ENCODE measurements around the gene PTPN4.

PTPN4 gene

DNA sequence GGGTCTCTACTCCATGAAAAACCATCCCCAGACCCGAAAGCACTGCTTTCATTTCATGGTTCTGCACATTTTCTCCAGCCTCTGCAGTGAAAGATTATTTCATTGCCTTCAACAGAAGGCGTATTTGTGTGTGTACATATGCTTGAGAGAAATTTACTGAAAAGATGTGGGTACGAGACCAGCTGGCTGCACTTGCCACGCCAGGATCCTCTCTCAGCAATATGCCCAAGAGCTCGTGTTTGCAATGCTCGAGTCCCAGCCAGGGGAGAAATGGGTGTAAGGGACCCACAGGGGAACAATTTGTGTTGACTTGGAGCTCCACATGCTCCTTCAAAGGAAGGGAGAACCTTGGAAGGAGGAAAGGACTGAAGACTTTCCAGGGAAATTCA lies 43.4 kb upstream of the PTPN4 start:
- Histone ChIP-seq H3K36me3 (ENCODE audit: insufficient read depth, low read length) (no peaks in the 10 kb centered on the region), H3K9me3 (ENCODE audit: insufficient read depth, low read depth, low read length) (no peaks in the 10 kb centered on the region), H3K9me2 (replicated peaks; ENCODE audit: low read depth, low read length) (no peaks in the 10 kb centered on the region), H3K79me2 (ENCODE audit: insufficient read depth, low read length) (no peaks in the 10 kb centered on the region), H3F3A (ENCODE audit: low read depth) (no peaks in the 10 kb centered on the region), H3K9ac (ENCODE audit: low read depth, low read length, poor library complexity, severe bottlenecking) (no peak overlapping the region), H2AFZ (ENCODE audit: low read length) (no peak overlapping the region), H3K4me2 (ENCODE audit: low read depth, low read length, poor library complexity, severe bottlenecking) (no peak overlapping the region), H3K4me3 (ENCODE audit: low read length, poor library complexity, severe bottlenecking) (no peak overlapping the region), H3K27me3 (ENCODE audit: insufficient read depth, low read length, poor library complexity, severe bottlenecking) (no peaks in the 10 kb centered on the region), H3K4me1 (ENCODE audit: insufficient read depth, low read length, poor library complexity, severe bottlenecking) (no peaks in the 10 kb centered on the region), H4K20me1 (ENCODE audit: insufficient read depth, low read length, poor library complexity, severe bottlenecking) (no peaks in the 10 kb centered on the region)
- TF ChIP-seq EZH2phosphoT487 (IDR thresholded peaks at IDR 0.05; ENCODE audit: borderline replicate concordance) = no peak

DNA sequence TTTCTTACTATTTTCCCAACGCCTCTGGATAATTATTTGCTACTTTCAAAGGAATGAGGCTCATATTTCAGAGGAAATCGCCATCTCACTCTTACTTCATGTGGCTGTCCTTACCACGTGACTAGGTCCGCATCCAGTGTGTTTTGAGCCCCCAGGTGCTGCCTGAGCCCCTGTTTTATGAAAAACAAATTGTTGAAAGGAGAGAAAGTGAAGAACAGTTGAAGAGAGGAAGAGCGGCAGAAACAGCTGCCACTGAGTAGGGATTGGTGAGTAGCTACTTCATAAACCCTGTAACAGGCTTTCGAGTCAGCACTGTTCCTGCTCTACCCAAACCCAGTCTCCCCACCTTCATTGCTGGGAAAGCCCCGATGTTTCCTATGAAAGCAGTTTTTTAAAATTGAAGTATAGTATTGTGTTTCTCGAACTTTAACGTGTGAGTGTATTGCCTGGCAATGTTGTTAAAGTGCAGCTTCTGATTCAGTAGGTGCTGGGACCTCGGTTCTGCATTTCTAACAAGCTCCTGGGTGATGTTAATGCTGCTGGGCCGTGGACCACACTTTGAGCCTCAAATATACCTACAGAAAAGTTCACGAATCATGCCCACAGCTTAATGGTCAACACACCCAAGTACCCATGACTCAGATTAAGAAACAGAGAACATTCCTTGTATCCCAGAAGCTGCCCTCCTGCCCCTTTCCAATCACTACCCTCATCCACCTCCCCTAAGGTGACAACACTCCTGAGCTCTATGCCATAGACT lies 41.0 kb upstream of the PTPN4 start:
- no peak overlapping the region for H3K9ac ChIP-seq (ENCODE audit: low read depth, low read length, poor library complexity, severe bottlenecking)
- H3K9me3 ChIP-seq (ENCODE audit: insufficient read depth, low read depth, low read length) = no peaks in the 10 kb centered on the region
- TF ChIP-seq EZH2phosphoT487 (IDR thresholded peaks at IDR 0.05; ENCODE audit: borderline replicate concordance) = no peak
- TF ChIP-seq, protein P1, sequence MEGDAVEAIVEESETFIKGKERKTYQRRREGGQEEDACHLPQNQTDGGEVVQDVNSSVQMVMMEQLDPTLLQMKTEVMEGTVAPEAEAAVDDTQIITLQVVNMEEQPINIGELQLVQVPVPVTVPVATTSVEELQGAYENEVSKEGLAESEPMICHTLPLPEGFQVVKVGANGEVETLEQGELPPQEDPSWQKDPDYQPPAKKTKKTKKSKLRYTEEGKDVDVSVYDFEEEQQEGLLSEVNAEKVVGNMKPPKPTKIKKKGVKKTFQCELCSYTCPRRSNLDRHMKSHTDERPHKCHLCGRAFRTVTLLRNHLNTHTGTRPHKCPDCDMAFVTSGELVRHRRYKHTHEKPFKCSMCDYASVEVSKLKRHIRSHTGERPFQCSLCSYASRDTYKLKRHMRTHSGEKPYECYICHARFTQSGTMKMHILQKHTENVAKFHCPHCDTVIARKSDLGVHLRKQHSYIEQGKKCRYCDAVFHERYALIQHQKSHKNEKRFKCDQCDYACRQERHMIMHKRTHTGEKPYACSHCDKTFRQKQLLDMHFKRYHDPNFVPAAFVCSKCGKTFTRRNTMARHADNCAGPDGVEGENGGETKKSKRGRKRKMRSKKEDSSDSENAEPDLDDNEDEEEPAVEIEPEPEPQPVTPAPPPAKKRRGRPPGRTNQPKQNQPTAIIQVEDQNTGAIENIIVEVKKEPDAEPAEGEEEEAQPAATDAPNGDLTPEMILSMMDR (conservative IDR thresholded peaks at IDR 0.05; ENCODE audit: low read length) = no peak
- H3K4me2 ChIP-seq (ENCODE audit: low read depth, low read length, poor library complexity, severe bottlenecking) = no peak overlapping the region
- H3K9me2 ChIP-seq (replicated peaks; ENCODE audit: low read depth, low read length) = no peaks in the 10 kb centered on the region
- no peaks in the 10 kb centered on the region for H4K20me1 ChIP-seq (ENCODE audit: insufficient read depth, low read length, poor library complexity, severe bottlenecking)
- H3K27me3 ChIP-seq (ENCODE audit: insufficient read depth, low read length, poor library complexity, severe bottlenecking) = no peaks in the 10 kb centered on the region
- no peaks in the 10 kb centered on the region for H3K4me1 ChIP-seq (ENCODE audit: insufficient read depth, low read length, poor library complexity, severe bottlenecking)
- H2AFZ ChIP-seq (ENCODE audit: low read length) = no peak overlapping the region
- H3F3A ChIP-seq (ENCODE audit: low read depth) = no peaks in the 10 kb centered on the region
- H3K36me3 ChIP-seq (ENCODE audit: insufficient read depth, low read length) = no peaks in the 10 kb centered on the region
- no peaks in the 10 kb centered on the region for H3K79me2 ChIP-seq (ENCODE audit: insufficient read depth, low read length)
- no peak overlapping the region for H3K4me3 ChIP-seq (ENCODE audit: low read length, poor library complexity, severe bottlenecking)

DNA sequence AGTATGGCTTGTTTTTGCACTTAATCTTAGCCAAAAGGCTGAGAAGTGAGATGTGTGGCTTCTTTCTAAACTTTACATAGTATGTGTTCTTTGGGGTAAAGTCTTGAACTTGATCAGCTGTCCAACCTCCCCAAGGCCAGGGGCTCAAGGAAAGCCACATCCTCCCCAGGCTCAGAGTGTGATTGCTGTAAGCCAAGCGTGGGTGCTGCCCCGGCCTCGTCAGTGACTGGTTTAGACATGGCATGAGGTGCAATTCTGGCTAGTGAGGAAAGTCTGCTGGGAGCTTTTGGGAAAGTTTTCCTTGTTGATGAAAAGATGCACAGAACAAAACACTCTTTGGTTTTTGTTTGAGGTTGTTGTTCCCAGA lies 40.5 kb upstream of the PTPN4 start:
- Histone ChIP-seq H3K79me2 (ENCODE audit: insufficient read depth, low read length) (no peaks in the 10 kb centered on the region), H3K4me2 (ENCODE audit: low read depth, low read length, poor library complexity, severe bottlenecking) (no peak overlapping the region), H3K27me3 (ENCODE audit: insufficient read depth, low read length, poor library complexity, severe bottlenecking) (no peaks in the 10 kb centered on the region), H2AFZ (ENCODE audit: low read length) (no peak overlapping the region), H3K4me1 (ENCODE audit: insufficient read depth, low read length, poor library complexity, severe bottlenecking) (no peaks in the 10 kb centered on the region), H3K9me2 (replicated peaks; ENCODE audit: low read depth, low read length) (no peaks in the 10 kb centered on the region), H3K36me3 (ENCODE audit: insufficient read depth, low read length) (no peaks in the 10 kb centered on the region), H3K9ac (ENCODE audit: low read depth, low read length, poor library complexity, severe bottlenecking) (no peak overlapping the region), H3K9me3 (ENCODE audit: insufficient read depth, low read depth, low read length) (no peaks in the 10 kb centered on the region), H3K4me3 (ENCODE audit: low read length, poor library complexity, severe bottlenecking) (no peak overlapping the region), H4K20me1 (ENCODE audit: insufficient read depth, low read length, poor library complexity, severe bottlenecking) (no peaks in the 10 kb centered on the region), H3F3A (ENCODE audit: low read depth) (no peaks in the 10 kb centered on the region)
- TF ChIP-seq EZH2phosphoT487 (IDR thresholded peaks at IDR 0.05; ENCODE audit: borderline replicate concordance) = no peak
- TF ChIP-seq, protein P1 (conservative IDR thresholded peaks at IDR 0.05; ENCODE audit: low read length) = no peak

DNA sequence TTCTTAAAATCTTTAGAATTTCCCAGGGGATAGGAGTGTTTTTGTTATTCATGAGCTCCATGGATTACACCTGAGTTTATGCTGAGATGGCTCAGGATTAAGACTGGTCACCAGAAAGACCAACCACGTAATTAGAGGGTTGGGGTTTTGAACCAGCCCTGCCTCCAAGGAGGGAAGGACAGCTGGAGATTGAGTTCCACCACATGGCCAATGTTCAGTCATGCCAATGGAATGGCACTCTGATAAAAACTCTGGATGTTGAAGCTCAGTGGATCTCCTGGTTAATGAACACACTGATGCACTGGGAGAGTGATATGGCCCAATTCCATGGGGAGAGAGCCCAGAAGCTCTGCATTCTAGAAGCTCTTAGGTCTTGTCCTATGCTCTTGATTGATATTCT lies 38.7 kb upstream of the PTPN4 start:
- H3K4me2 ChIP-seq (ENCODE audit: low read depth, low read length, poor library complexity, severe bottlenecking) = no peak overlapping the region
- H3K9me2 ChIP-seq (replicated peaks; ENCODE audit: low read depth, low read length) = no peaks in the 10 kb centered on the region
- H3K27me3 ChIP-seq (ENCODE audit: insufficient read depth, low read length, poor library complexity, severe bottlenecking) = no peaks in the 10 kb centered on the region
- H3K9ac ChIP-seq (ENCODE audit: low read depth, low read length, poor library complexity, severe bottlenecking) = no peak overlapping the region
- H3K4me1 ChIP-seq (ENCODE audit: insufficient read depth, low read length, poor library complexity, severe bottlenecking) = no peaks in the 10 kb centered on the region
- H3K36me3 ChIP-seq (ENCODE audit: insufficient read depth, low read length) = no peaks in the 10 kb centered on the region
- H4K20me1 ChIP-seq (ENCODE audit: insufficient read depth, low read length, poor library complexity, severe bottlenecking) = no peaks in the 10 kb centered on the region
- no peaks in the 10 kb centered on the region for H3F3A ChIP-seq (ENCODE audit: low read depth)
- no peaks in the 10 kb centered on the region for H3K79me2 ChIP-seq (ENCODE audit: insufficient read depth, low read length)
- no peak overlapping the region for H2AFZ ChIP-seq (ENCODE audit: low read length)
- TF ChIP-seq, protein P1 (conservative IDR thresholded peaks at IDR 0.05; ENCODE audit: low read length) = no peak
- no peak for TF ChIP-seq EZH2phosphoT487 (IDR thresholded peaks at IDR 0.05; ENCODE audit: borderline replicate concordance)
- no peaks in the 10 kb centered on the region for H3K9me3 ChIP-seq (ENCODE audit: insufficient read depth, low read depth, low read length)
- no peak overlapping the region for H3K4me3 ChIP-seq (ENCODE audit: low read length, poor library complexity, severe bottlenecking)

All from Loucy (cell line).